CD4-positive, alpha-beta T cell treated with Interleukin-12 subunit alpha and Interleukin-12 subunit beta, for 1 hour (primary cell): Measurements from ENCODE around the gene SLC22A23.

Experiments
- DNase-seq: peaks from one replicate; pipeline ENCODE4 v3.0.0-alpha.2; 2020

The SLC22A23 gene

DNA sequence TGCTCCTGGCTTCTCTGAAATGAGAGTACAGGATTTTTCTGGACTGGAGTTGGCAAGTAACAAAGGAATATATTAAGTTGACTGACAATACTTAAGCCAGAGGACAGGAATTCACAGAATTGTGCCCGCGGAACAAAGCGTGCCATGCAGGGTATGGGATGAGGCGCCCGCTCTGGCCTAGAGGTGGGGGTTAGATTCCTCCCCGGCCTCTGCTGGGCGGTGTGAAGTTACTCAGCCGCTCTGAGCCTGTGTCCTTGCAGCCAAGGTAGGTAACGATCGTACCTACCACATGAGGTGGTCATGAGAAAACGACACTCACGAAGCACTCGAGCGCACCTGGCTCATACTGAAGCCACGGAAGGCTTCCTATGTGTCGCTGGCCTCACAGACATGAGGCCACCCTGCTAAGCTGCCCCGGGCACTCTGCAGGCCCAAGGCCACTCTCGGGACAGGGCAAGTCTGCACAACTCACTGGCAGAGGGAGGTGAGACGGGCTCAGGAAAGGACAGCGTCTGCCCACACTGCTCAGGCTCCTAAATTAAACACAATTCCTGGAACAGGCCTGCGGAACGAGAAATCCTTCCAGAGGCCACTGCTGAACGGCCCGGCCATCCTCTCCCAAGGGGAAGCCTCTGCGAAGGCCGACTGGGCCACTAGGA lies 127.3 kb downstream of the SLC22A23 start:
- DNase-seq = no peak

DNA sequence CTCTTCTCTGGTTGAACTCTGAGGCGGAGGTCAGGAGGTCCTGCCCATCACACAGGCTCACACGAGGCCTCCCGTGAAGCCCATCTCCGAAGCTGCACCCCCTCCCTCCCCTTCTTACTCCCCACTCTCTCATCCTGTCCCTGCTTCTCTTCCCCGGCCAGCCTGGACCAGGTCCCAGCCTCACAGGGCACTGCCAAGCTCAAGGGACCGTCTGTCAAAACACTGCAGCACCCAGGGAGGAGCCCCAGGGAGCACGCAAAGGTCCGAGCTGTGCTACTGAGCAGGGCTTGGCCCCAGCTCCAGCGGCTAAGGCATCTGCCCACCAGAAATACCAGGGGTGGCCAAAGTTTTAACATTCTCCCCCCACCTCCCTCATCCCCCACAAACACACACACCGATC lies 128.1 kb downstream of the SLC22A23 start:
- no peak for DNase-seq

DNA sequence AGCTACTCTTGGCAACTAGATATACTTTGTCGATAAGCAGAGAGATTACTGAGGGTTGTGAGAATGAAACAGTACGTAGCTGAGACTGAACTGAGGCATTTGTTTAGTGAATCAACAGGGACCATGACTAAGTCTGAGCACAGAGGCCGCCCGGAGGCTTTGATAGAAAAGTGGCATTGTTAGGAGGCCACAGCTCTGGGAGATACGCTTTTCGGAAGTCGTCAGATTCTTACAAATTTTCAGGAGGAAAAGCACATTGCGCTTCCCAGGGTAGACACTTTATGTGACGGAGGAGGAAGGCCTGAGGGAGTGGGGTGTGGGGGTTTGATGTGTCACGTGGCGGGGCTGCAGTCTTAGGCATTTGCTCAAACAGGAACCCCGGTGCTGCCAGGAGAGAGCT lies 128.7 kb downstream of the SLC22A23 start:
- no peak for DNase-seq

DNA sequence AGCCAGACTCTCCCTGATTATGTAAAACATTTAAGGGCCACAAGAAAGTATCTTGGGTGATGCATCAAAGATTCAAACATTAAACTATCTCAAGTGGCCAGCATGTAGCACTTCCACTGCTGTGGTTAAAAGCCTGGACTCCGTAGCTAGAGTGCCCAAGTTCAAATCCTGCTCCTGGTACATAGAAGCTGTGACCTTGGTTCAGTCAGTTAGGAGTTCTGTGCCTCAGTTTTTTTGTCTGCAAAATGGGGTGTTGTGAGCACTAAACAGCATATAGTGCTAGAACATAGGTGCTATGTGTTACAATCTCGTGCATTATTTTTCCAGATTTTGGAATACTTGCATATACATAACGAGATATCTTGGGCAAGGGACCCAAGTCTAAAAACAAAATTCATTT lies 129.4 kb downstream of the SLC22A23 start:
- DNase-seq = no peak

DNA sequence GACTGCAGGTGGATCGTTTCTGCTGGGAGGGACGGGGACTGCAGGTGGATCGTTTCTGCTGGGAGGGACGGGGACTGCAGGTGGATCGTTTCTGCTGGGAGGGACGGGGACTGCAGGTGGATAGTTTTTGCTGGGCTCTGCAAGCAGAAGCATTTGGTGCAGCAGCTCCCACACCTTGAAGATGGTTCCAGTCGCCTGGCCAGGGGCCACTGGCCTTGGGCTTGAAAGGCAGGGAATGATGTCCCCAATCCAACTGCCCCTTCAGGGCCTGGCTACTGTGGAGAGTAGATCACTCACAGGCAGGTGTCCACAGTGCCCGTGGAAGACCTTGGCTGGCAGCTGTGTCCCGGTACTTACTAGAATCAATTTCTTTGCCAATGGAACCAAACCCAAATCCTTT lies 129.9 kb downstream of the SLC22A23 start:
- DNase-seq = no peak

DNA sequence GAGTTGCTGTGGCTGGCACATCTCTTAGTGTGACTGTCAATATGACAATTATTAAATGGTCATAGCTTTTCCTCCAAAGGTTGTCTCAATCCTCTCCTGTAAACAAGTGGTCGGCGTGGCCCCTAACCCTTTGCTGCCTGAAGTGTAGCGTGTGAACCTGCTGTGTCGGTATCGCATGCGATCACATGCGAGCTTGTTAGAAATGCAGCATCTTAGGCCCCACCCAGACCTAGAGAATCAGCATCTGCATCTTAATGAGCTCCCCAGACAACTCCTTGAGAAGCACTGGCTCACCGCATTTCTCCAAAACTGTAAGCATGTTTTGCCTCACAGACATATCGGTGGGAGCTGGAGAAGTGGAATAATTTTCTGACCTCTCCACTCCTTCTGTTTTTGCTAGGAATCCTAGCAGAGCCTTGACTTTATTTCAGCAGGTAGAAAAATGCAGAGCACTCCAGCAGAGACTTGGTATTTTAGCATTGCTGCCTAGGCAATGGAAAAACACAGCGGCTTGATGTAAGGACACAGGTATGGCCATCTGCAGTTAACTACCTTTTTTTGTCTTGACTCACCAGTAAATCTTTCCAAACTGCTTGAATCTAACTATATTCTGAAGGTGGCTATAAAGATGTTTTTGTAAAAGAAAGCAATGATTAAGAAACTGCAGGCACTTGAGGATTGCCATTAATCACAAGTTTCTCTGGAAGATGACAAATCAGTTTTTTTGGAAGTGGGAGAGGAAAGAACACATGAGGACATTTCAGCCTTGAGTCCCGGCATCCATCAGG lies 130.5 kb downstream of the SLC22A23 start:
- DNase-seq = no peak

DNA sequence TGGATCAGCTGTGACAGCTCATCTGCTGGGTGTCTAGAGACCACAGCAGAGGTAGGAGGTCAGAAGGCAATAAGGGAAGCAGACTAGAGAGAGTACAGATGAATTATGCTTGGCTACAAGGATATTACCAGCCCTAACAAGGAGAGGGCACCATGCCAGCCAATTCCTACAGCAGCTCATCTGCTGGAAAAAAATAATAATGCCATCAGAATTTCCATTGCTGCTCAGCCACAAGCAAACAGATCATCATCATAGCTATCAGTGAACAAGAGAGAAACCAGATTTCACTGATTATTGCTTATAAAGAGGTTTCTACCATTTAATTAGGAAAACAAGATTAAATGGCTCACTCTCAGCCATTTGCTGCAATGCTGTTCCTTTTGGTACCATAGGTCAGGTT lies 131.6 kb downstream of the SLC22A23 start:
- DNase-seq = no peak

DNA sequence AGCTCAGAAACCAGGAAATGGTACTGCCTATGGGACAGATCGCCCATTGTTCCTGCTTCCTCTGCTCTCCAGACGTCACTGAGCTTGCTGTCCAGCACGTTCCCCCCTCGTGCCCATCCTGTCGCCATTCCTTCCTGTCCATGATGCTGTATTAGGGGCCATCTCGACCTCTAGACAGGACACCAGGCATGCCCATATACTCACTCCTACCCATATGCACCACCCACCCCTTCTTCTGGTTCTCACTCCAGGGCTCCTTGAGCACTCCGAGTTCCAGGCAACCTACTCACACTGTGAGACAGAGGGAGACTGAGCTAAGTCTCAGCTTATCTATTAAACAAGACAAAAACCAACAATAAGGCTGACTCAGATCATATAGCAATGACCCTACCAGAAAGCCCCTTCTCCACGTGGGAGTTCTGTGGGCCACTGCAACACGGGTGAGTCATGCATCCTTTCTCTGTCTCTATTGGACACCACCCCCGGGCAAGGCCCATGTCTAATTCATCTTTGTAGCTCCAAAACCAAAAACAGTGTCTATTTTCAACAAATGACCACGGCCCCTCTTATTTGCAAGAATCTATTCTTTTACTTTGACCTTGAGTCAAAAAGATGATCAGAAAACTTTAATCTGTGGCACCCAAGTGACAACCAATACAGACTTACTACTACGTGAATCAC lies 132.4 kb downstream of the SLC22A23 start:
- DNase-seq = no peak

DNA sequence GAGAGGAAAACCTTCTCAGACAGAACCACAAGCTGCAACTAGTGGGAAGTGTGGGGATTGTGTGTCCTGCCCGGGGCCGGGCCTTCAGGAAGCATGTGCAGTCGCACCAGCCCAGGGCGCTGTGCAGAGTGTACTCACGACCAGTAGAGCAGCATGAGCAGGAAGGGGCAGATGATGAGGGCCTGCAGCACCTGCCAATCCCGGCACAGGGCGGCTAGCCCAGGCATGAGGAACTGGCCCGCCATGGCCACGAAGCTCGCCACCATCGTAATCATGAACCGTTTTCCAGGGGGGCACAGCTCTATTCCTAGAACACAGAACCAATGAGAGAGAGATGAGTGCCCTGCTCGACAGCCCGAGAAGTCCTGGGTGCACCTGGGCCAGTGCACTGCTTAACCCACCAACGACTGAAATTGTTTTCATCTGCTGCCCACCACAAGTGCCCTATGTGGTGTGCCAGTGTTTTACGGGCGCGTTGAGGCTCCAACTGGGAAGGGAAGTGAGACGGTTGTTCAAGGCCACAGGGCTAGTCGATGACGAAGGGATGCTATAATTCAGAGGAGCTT lies 133.1 kb downstream of the SLC22A23 start:
- no peak for DNase-seq

DNA sequence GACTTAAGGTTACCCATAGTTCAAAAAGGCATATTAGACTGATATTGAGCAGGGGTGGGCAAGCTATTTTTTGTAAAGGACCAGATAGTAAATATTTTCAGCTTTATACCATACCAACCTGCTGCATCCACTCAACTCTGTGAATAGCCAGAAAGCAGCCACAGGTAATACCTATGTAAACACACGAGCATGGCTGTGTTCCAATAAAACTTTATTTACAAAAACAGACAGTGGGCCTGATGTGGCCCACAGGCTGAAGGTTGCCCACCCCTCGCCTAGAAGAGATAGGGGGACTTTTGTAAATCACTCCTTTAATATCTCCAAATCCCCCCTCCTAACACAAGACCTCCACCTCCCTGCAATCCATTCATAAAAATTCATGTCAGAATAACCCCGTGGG lies 133.7 kb downstream of the SLC22A23 start:
- no peak for DNase-seq

DNA sequence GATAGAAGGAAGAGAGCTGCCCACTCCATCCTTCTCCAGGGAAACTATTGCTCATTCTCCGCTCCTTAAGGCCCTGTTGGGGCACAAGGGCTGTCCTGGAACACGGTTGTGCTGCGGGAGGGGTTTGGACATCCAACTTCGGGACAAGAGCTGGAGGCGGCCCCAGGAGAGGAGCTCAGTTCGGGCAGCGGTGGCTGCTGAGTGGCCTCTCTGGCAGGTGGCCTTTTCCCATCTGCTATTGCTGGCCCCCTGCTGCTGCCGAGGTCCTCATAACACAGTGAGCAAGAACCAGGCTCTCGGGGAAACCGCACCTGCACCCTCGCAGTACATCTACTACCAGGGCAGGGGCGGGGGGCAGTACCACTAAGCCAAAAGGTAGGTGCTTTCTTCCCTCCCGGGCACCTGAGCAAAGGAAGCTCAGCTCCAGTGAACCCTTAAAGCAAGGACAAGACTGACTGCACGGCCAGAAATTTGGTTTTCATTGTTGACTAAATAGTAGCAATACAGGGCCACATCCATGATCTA lies 134.4 kb downstream of the SLC22A23 start:
- no peak for DNase-seq

DNA sequence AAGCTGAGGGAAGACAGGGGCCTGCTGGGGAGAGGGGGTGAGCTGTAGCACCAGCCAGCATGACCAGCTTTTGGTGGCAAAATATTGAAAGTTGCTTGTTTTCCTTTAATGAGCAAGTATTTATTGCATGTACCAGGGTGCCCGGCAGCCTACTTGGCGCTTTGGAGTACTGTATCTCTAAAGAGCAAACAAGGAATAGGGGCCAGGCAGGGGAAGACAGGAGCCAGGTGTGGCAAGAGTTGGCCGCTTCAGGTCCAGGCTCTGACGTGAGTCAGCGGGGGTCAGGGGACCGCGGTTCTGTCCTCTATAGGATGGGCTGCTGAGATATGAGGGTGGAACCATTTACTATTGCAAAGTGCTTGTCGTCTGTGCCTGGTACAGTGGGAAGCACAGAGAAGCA lies 135.0 kb downstream of the SLC22A23 start:
- DNase-seq = no peak

DNA sequence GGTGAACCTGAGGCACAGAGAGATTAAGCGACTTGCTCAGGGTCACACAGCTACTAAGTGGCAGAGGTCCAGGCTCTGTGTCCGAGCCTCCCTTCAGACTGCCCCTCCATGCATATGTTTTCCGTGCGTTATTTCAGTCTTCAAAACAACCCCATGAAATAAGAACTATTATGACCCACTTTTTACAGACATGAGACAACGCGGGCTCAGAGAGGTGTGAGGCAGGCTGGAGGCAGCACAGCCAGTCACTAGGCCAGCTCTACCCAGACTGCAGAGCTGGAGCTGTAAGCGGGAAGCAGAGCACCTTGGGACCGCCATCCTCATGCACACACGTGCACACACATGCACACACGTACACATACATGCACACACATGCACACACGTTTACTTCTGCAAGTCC lies 135.8 kb downstream of the SLC22A23 start:
- DNase-seq = no peak

DNA sequence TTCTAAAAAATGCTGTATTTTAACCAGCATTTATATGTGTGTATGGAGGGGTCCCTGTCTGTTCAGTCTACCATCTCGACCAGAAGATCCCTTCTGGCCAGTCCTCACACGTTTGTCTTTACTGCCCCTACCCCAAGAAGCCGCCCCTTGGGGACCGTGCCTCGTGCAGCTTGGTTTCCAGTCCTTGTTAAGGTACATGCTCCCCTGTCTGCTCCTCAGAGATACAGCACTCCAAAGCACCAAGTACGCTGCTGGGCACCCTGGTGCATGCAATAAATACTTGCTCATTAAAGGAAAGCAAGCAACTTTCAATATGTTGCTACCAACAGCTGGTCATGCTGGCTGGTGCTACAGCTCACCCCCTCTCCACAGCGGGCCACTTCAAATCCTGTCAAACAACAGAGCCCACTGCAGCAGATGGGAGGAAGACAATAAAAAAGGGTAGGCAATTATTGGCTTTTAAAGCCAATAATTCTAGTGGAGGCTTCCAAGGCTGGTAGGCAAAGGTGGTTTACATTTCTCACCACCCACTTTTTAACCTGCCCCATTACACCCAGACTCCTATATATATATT lies 136.5 kb downstream of the SLC22A23 start:
- DNase-seq = no peak

DNA sequence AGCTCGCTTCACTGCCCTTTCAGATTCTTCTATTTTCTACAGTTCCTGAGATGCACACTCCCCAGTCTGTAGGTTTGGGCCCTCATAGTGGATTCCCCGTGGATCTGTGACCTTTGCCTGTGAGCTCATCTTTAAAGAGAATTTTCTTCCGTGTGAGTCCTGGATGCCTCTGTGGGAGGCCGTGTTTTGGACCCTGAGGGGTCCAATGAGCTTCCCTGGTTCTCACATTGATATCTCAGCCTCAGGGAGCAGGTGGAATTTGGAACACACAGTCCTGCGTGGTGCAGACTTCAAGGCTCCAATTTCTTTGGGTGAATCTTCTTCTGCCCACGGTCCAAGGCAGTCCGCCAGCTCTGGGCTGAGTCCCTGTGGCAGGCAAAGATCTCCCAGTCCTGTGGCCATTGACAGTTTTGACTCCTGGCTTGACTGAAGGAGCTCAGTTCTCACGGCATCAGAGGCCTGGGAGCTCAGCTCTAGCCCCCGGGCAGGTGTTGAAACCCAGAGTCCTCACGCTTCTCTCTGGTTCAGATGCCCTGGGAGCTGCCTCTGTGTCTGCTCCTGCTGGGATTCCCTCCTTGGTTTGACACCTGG lies 137.1 kb downstream of the SLC22A23 start:
- no peak for DNase-seq

DNA sequence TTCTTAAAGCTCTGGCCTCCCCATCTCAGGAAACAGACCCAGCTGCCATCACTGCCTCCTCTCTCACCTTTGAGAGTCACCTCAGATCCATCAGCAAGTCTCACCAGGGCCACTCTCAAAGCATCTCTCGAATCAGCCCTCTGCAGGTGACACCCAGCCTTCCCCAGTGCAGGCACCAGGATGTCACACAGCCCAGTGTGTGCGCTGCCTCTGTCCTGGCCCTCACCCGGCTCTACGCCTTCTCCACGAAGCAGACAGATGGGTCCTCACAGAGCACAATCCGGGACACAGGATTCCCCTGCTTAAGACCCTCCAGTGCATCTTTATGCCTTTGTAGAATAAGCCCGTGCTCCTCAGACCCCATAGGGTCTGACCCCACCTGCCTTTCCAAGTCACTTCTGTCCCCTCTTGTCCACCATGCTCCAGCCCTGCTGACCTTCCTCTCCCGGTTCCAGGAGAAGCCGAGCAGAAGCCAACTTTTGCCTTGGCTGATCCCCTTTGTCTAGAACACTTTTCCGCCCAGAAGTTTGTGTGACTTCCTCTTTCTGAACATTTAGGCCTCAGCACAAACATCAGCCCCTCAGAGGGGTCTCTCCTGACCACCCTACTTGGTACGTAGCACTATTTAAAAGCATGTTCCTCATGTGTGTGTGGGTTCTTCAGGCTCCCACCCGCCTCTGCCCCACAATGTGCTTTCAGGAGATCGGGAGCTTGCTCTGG lies 137.9 kb downstream of the SLC22A23 start:
- no peak for DNase-seq

DNA sequence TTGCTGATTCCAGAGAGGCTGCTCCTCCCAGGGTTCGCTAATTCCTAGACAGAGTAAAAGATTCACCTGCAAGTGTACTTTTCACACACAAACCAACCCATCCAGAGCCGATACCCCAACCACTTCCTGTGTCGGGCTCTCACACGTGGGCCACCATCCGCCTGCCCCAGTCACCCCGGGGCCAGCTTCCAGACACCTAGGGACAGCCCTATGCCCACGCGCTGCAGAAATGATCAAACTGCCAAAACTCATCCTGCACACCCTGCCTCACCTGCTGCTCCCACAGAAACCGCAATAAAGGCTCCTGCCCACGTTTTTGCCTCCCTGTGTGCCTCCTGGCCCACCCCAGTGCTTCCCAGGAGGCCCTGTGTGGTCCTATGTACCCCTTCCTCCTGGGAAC lies 138.6 kb downstream of the SLC22A23 start:
- DNase-seq = peak; percentile 31

DNA sequence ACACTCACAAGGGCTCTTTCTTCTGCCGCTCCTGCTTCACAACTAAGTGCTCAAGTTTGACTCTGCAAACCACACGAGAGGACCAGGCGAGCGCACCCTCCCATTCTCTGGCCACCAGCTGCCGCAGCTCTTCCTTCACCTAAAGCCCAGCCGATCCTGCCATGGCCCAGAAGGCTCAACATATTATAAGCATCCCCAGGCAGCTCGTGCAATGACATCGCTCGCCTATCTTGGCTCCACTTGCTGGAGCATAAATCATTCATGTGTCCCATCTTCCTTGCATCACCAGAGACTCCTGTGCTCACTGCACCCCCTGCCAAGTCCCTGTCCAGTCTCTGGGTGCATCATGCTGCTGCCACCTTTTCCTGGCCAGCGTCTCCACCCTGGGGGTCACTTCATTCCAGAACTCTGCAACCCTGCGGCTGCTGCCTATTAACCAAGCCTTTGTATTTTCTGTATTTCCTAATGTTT lies 139.1 kb downstream of the SLC22A23 start:
- no peak for DNase-seq

DNA sequence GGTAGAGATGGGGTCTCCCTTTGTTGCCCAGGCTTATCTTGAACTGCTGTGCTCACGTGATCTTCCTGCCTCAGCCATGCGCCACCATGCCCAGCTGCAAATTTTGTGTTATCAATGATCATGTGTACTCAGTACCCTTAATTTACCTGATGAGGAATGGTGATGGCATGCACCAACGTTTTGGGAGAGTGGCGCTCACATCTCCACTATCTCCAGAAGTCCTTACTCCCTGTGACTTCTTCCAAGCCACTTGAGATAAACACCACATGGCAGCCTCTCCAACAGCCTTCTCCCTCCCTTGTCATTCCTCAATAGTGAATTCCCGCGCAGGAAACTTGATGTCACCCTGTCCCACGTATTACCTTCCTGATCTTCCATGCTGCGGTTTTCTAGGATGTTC lies 140.0 kb downstream of the SLC22A23 start:
- DNase-seq = no peak

DNA sequence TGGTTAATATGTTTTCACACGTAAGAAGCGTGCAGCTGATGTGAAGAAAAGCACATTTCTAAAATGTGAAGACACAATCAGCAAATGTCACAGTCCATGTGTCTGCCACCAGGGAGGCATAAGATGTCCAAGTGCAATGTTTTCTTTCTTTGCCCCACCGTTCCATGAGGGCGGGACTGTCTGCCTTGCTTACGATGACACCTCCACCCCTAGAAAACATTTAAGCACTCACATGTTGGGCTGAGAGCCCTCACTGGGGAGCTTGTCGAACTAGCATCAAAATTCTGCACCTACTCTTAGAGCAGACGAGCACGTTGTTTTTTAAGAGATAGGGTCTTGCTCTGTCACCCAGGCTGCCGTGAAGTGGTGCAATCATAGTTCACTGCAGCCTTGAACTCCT lies 140.5 kb downstream of the SLC22A23 start:
- no peak for DNase-seq

DNA sequence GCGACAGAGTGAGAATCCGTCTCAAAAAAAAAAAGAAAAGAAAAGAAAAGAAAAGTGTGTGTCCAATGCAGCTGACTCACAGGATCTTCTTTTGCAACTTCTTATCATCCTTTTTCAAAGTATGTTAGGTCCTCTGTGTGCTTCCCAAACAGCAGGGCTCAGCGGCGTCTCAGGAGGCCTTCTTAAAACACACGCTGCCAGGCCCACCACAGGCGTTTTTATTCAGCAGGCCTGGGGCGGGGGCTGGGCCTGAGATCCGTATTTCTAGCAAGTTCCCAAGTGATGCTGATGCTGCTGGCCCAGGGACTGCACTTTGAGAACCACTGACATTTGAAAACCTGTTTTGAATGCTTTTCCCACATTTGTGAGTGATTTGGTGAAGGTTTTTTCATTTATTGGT lies 141.0 kb downstream of the SLC22A23 start:
- no peak for DNase-seq
